Cerebellar cortex (tissue), 1 donor: ENCODE results near the gene RGS16.
"Not testable (repeated sequence)": the region's sequence is repeated elsewhere in the genome, so short reads cannot be mapped to it uniquely, and the experiment has no call there.

ENCODE experiments used
- DNase-seq: peaks from one replicate; pipeline ENCODE4 v3.0.0-alpha.2; 2015; ENCODE audit warnings: low spot score

RGS16 gene

GRCh38 chr1:182604175-182605164, at the start of gene RGS16:
Gene RGS16 (minus strand): TSS chr1:182604389. CDS start chr1:182604259, 130 bp downstream.
- DNase-seq = peak; percentile 78

DNA sequence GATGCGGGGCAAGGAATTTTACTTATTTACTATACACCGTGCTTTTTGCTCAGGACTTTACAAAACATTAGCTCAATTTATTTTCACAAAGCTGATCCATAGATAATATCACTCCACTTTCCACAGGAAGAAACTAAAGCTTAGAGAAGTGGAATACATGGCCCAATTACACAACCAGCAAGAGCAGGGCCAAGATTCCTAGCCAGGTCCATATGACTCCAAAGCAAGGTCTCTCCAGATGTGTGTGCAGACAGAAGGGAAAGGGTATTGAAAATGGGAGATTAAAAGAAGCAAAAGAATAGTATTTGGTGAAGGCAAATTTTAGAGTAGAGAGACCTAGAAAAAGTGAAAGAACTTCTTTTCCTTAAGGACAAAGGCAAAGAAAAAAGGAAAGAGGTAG, 49.8 kb upstream of the RGS16 start:
- DNase-seq = no peak

- no peak for DNase-seq
Observed at GRCh38 chr1:182652933-182653332, 48.7 kb upstream of the RGS16 start.

DNA sequence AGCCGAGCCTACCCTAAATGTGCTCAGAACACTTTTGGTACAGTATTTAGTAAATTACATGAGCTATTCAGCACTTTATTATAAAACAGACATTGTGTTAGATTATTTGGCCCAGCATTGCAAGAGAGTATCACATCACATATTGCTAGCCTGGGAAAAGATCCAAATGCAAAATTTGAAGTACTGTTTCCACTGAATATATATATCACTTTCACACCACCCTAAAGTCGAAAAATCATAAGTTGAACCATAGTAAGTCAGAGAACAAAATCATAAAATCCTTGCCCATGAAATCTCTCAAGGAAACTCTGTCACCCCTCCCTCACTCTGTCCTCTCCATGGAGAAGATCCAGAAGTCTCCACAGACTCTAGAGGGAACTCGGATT, 47.1 kb upstream of the RGS16 start:
- DNase-seq = no peak

- DNase-seq = no peak
Observed at GRCh38 chr1:182650678-182651338, 46.6 kb upstream of the RGS16 start.

GRCh38 chr1:182649041-182649440, 44.9 kb upstream of the RGS16 start:
- DNase-seq = no peak

DNA sequence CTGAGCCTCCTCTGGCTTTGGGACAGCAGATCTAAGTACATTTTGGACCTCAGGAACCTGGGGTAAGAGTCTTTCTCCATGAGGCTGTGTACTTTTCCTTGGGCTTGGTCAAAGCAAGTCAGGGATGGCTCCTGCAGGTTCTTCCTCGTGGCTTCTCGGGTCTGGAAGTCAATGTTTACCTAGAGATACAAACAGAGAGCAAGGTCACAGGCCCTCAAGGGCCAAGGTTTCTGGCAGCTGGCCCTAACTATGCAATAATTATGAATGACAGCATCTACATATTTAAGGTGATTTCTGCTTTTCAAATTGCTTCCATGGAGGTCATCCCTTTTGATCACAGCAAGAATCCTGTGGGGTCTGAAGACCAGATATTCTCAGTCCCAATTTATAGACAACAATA, 42.5 kb upstream of the RGS16 start:
- no peak for DNase-seq

GRCh38 chr1:182644886-182645285, 40.7 kb upstream of the RGS16 start:
- DNase-seq = no peak

- DNase-seq = no peak
Observed at GRCh38 chr1:182643699-182644098, 39.5 kb upstream of the RGS16 start.

DNA sequence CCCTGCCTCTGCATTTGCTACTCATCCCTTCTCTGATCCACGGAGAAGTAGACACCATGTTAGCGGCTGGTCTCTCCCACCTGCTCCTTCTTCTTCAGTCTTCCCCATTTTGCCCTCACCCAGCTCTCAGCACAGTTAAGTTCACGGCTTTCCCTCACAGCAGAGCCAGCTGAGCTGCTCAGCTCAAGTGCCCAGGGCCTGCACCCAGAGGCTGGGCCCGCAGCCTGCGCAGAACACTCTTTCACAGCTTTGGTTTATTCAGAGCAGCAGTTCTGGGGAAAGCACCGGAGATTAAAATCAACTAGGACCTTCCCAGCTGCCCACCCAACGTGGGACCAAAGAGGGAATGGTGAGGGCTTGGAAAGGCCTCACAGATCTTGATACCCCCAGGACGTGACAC, 38.3 kb upstream of the RGS16 start:
- no peak for DNase-seq

DNA sequence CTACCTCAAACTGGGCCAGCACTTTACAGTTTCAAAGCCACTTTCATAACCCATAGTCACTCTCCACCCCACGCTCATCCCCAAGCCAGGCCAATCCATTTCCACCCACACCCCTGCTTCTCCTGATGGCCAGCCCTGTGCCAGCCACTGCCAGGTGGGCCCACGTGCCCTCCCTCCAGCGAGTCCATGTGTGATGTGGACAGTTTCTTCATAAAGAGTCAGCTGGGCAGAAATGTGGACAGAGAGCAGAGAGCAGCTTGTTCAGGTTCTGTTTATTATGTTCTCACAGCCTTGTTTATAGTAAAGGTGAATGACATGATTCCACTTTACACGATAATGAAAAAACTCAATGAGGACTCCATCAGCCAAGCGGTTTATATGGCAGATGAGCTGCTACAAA, 37.4 kb upstream of the RGS16 start:
- DNase-seq = no peak

DNA sequence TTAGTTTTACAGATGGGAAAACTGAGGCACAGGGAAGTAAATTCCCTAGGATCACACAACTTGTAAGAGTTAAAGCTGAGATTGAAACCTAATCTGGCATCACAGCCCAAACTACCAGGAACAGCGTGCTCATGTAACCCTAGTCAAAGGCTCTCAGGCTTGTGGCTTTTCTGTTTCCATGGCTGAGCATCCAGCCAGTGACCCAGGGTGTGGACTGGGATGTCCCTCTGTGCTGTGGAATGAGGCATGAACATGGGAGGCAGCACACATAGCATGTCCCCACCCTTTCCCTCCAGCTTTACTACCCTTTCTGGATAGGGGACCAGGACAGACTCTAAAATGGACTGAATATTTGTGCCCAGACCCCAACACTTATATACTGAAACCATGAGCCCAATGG, 35.1 kb upstream of the RGS16 start:
- DNase-seq = no peak

GRCh38 chr1:182637769-182638168, 33.6 kb upstream of the RGS16 start:
- no peak for DNase-seq

- no peak for DNase-seq
Observed at GRCh38 chr1:182635871-182636270, 31.7 kb upstream of the RGS16 start.

GRCh38 chr1:182634306-182635072, 30.3 kb upstream of the RGS16 start:
- DNase-seq = no peak

DNA sequence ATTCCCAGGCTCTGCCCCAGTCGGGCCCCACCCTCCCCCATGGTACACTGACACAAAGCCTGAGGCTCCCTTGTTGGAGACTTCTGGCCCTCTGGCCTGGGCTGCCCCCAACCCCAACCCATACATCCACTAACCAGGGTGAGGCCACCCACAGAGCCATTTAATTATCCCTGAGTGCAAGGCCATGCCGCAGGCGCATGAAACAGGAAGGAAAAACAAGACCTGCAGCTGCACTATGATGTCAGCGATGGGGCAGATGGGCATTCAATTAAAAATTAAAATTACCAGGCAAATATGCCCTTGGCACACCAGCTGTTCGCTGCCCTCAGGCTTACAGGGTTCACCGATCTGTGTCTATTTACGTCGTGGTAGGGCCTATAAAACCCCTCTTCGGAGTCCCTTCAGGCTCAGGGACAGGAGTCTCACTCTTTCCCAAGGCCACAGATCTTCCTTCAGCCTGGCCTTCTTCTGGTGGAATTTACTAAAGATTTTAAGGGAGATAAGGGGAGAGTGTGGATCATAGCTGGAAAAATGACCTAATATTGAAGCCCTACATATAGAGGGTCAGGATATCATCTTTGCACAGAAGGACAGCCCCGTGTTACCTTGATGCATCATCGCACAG, 29.6 kb upstream of the RGS16 start:
- no peak for DNase-seq

- no peak for DNase-seq
Observed at GRCh38 chr1:182633031-182633430, 28.8 kb upstream of the RGS16 start.

GRCh38 chr1:182632441-182632857, 28.3 kb upstream of the RGS16 start:
- DNase-seq = not testable (repeated sequence)

DNA sequence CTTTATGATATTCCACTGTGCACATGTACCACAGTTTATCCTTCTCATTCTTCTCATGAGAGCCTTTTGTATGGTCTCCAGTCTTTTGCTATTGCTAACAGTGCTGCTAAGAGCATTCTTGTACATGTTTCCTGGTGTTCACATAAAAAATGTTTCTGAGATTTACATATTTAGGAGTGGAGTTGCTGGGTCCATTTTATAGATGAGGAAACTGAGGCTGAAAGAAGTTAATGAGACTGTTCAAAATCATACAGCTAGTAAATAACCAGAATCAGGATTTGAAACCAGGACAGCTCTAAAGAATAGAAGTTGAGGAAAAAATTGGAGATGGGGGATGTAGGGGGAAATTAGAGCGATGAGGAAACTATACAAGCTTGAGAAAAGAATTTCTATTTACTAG, 27.8 kb upstream of the RGS16 start:
- DNase-seq = no peak

DNA sequence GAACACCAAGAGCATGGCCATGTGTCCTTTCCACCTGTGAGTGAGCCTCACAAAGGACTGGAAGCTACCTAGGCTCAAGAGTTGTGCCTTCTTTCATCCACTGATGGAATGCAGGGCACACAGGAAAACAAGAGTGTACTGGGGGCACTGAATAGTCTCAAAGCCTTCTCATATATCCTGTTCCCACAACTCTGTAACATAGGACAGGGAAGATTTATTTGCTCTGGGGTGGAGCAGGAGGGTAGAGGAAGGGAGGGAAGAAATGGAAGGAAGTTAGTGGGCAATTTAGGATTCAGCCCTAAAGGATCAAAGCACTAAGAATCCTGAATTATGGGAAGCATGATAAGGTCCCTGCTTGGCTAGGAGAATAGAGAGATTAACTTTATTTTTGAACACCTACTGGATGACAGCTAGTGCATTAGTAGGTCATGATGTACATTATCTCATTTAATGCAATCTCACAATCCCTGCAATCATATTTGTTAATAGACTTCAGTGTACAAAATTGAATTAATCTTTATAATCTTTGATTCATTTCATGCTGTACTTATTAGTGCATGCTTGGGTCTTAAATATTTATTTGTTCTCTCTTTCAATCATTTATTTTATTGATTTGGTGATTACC, 27.0 kb upstream of the RGS16 start:
- DNase-seq = no peak

DNA sequence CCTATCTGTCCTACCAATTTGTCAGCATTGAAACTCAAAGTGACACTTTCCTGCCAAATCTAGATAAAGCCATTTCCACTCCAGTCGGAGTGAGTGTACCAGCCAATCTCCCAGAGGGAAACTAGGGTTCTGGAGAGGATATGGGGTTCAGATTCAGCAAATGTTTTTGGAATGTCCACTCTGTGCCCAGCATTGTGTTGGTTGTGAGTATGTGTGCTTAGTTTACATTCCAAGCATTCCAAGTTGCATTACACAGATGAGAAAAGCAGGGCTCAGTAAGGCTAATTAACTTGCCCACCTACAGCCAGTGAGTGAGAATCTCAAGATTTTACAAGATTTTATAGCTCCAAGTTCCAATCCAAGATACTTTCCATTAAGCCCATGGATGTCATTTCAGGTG, 26.4 kb upstream of the RGS16 start:
- no peak for DNase-seq
